IPS-NIHi11 (cell line): ENCODE results near the gene XYLT1.
"Not testable (repeated sequence)": the region's sequence is repeated elsewhere in the genome, so short reads cannot be mapped to it uniquely, and the experiment has no call there.

ENCODE experiments used
- DNase-seq: peaks from one replicate; pipeline ENCODE4 v3.0.0; 2012; ENCODE audit warnings: mixed read lengths, low spot score

The XYLT1 gene

DNA sequence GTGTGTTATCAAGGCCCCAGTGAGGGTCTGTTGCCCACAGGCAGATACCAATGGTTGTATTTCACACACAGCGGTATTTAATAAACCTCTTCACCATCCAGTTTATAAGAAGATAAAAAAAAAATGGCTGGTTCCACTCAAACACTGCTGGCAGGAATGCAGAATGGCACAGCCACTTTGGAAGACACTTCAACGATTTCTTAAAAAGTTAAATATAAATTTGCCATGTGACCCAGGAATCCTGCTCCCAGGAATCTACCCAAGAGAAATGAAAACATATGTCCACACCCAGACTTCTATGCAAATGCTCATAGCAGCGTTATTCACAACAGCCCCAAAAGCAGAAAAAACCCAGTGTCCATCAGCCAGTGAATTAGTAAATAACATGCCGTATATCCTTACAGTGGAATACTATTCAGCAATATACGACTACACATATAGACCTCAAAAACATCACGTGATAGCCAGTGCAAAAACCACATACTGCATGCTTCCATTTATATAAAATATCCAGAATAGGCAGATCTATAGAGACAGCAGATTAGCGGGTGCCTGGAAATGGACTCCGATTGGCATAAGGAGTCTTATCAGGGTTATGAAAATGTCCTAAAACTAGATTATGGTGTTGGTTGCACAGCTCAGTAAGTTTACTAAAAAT lies 38.7 kb downstream of the XYLT1 start:
- DNase-seq: no peak

DNA sequence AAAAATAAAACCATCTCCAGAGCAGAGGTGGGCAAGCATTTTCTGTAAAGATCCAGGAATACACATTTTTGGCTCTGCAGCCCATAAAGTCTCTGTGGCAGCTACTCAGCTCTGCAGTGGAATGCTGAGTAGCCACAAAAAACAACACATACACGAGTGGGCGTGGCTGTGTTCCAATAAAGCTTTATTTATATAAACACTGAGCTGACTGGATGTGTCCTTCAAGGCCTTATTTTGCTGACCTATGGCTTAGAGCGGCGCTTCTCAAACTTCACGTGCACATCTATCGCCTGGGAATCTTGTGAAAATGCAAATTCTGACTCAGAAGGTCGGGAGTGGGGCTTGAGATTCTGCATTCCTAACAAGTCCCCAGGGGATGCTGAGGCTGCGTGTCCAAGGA lies 39.7 kb downstream of the XYLT1 start:
- DNase-seq: no peak

- no peak for DNase-seq
Observed at GRCh38 chr16:17426451-17426850, 44.3 kb downstream of the XYLT1 start.

GRCh38 chr16:17424771-17425170 lies 46.0 kb downstream of the XYLT1 start:
- DNase-seq: no peak

DNA sequence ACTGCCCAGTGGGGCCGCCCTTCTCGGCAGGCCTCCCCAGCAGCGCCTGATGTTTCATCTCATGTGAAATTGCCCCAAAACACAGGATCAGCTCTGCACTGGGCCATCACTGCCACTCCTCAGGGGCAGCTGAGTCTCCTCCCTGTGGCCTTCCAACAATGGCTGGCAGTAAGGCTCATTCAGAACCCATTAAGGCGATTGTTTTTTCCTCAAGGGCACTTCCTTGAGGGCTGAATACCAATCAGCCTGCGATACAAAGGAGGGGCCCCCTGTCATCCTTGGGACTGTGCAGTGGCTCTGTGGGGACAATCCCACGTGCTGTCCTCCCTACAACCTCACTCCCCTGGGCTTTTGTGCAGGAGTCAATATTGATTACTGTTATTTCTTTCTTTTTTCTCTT lies 47.5 kb downstream of the XYLT1 start:
- DNase-seq: peak; percentile 58

- no peak for DNase-seq
Observed at GRCh38 chr16:17420816-17421215, 49.9 kb downstream of the XYLT1 start.

DNA sequence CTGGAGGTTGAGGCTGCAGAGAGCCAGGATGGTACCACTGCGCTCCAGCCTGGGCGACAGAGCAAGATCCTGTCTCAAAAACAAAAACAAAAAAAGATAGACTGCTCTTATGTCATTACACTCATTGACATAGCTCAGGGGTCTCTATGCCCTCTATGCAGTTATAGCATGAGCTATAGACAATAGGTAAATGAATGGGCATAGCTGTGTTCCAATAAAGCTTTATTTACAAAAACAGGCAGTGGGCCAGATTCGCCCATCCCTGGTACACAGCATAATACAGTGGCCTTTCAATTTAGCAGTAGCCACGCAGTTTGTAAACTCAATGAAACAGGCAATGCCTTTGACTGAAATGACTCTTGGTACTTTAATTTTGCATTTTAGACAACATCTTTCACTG lies 51.5 kb downstream of the XYLT1 start:
- no peak for DNase-seq

DNA sequence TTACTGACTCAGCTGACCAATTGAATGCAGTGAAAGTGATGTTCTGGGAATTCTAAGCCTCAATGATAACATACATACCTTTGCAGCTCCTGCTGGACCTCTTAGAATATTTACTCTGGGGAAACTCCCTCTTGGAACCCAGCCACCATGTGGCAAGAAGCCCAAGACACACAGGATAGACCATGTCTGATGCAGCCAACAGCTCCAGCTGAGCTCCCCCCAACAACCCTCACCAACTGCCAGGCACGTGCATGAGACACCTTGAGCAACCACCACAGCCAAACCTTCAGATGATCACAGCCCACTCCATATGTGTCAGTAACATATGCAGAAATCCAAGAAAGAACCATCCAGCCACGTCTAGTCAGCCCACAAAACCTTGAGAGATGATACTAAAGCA lies 53.0 kb downstream of the XYLT1 start:
- DNase-seq: no peak

GRCh38 chr16:17416461-17417311 lies 54.1 kb downstream of the XYLT1 start:
- peak; percentile 52 for DNase-seq

- no peak for DNase-seq
Observed at GRCh38 chr16:17414916-17415315, 55.8 kb downstream of the XYLT1 start.

GRCh38 chr16:17414421-17414820 lies 56.3 kb downstream of the XYLT1 start:
- DNase-seq: no peak

GRCh38 chr16:17413508-17413907 lies 57.3 kb downstream of the XYLT1 start:
- DNase-seq: no peak

DNA sequence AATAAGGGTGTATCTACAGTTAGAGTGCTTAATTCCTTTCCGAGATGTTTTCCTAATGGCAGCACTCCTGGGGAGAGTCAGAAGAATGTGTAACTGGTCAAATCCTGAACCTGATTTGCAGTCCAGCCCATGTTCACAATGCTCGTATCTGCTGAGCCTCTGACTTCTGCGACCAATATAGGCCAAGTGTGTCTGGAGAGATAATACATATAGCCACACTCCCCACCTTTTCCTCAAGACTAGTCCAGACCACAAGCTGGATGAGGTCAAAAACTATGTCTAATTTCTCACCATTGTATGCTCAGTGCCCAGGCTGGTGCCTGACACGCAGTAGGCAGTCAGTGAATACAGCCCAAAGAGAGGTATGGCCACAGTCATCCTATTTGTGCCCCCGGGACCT lies 58.0 kb downstream of the XYLT1 start:
- no peak for DNase-seq

GRCh38 chr16:17412221-17412620 lies 58.5 kb downstream of the XYLT1 start:
- DNase-seq: no peak

DNA sequence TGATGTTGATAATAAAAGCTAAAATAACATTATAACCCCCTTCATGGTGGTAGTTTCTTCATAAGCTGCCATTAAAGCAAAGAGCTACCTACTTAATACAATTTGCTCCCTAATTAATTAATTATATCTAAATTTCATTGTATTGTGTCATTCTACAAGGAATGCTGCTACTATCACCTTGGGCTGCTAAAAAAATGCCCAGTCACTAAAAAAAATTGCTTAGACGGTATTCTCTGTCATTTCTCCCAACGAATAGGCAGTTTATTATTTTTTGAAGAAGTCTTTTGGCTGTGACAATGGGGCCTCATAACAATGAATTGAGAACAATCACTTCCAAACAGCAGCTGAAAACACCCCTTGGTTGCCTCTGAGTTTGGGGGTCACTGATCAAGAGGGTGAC lies 59.5 kb downstream of the XYLT1 start:
- no peak for DNase-seq

DNA sequence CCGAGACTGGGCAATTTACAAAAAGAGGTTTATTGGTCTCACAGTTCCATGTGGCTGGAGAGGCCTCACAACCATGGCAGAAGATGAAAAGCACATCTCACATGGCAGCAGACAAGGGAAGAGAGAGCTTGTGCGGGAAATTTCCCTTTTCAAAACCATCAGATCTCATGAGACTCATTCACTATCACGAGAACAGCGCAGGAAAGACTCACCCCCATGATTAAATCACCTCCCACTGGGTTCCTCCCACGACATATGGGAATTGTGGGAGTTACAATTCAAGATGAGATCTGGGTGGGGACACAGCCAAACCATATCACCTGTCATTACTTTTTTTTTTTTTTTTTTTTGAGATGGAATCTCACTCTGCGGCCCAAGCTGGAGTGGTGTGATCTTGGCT lies 60.4 kb downstream of the XYLT1 start:
- not testable (repeated sequence) for DNase-seq

- DNase-seq: no peak
Observed at GRCh38 chr16:17409894-17410293, 60.9 kb downstream of the XYLT1 start.

DNA sequence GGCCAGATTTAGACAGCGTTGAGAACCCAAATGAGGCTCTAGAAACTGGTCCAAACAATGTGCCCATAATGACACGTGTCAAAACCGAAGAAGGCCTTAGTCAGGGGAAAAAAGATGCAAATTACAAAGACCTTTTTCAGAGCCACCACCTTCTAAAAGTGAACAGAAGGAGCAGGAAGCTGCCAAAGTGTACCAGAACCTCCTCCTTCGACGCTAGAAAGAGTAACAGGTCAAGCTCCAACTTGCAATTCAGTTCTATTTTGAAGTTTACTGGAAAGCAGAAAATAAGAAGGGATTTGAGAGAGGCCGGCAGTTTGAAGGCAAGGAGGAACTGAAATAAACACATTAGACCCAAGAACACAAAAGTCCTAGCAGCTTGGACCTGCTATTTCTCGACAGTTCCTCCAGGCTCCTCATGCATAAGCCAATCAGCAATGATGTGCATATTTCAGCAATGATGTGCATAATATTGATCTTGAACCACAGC lies 61.8 kb downstream of the XYLT1 start:
- no peak for DNase-seq

- no peak for DNase-seq
Observed at GRCh38 chr16:17408296-17408695, 62.5 kb downstream of the XYLT1 start.

- DNase-seq: no peak
Observed at GRCh38 chr16:17407321-17407720, 63.4 kb downstream of the XYLT1 start.

- no peak for DNase-seq
Observed at GRCh38 chr16:17404941-17405689, 65.6 kb downstream of the XYLT1 start.

- DNase-seq: no peak
Observed at GRCh38 chr16:17403859-17404545, 66.8 kb downstream of the XYLT1 start.
